H1 (cell line): ENCODE measurements around the gene DPF3. TPM values are rescaled to one million over a fixed set of nuclear protein-coding genes. Genes with fewer than 3 reads are reported as not detected.

Experiments
- CTCF ChIA-PET: fragments of 300-600 bp; sonication (Branson Sonifier 250); formaldehyde crosslinking; loops from one replicate; lab custom pipeline; 2021; ENCODE audit not compliant: partially characterized antibody; lab: Charles Lee
- POLR2A ChIA-PET: fragments of 300-600 bp; sonication (Branson Sonifier 250); formaldehyde crosslinking; loops from one replicate; lab custom pipeline; 2021; ENCODE audit warnings: inconsistent platforms; ENCODE audit not compliant: partially characterized antibody; lab: Charles Lee
- DNase-seq, 2 experiments: peaks; one replicate each; pipeline versions ENCODE4 v3.0.0 to v3.0.0-alpha.2; 2010 to 2022; ENCODE audit warnings: low spot score in 2 of 2, low read depth in 1 of 2, mixed read lengths in 1 of 2
- FAIRE-seq: peaks from 2 replicates; lab custom pipeline; 2011; peaks lifted over from hg19 to GRCh38; lab: Jason Lieb, UNC
- H2AFZ ChIP-seq: 2 replicates; pipeline ENCODE4 v1.8.1; 2012; ENCODE audit warnings: low read length, inconsistent platforms
- H2AK5ac ChIP-seq: 2 replicates; pipeline ENCODE4 v1.6.1; 2013; ENCODE audit warnings: low read depth, low read length
- H2BK120ac ChIP-seq: replicated peaks from 2 replicates; pipeline ENCODE3; 2013; ENCODE audit warnings: low read depth, low read length, inconsistent platforms
- H2BK12ac ChIP-seq: 2 replicates; pipeline ENCODE4 v1.6.1; 2013; ENCODE audit warnings: low read depth, low read length
- H2BK15ac ChIP-seq: 2 replicates; pipeline ENCODE4 v1.6.1; 2013; ENCODE audit warnings: low read length
- H2BK20ac ChIP-seq: 2 replicates; pipeline ENCODE4 v1.6.1; 2013; ENCODE audit warnings: low read length
- H2BK5ac ChIP-seq: 2 replicates; pipeline ENCODE4 v1.6.1; 2013; ENCODE audit warnings: low read depth, low read length
- H3K14ac ChIP-seq: 2 replicates; pipeline ENCODE4 v1.6.1; 2013; ENCODE audit warnings: inconsistent platforms; ENCODE audit not compliant: insufficient read length
- H3K18ac ChIP-seq: 2 replicates; pipeline ENCODE4 v1.6.1; 2013; ENCODE audit warnings: low read length; ENCODE audit errors: extremely low read depth
- H3K23ac ChIP-seq: 2 replicates; pipeline ENCODE4 v1.6.1; 2013; ENCODE audit warnings: inconsistent platforms; ENCODE audit not compliant: insufficient read length
- H3K23me2 ChIP-seq: 2 replicates; pipeline ENCODE4 v1.6.1; 2013; ENCODE audit warnings: low read depth, low read length
- H3K27ac ChIP-seq: 2 replicates; pipeline ENCODE4 v1.6.1; 2011; ENCODE audit warnings: low read depth, low read length, inconsistent platforms
- H3K27me3 ChIP-seq, 4 experiments: replicated peaks in 1 of 4; 1 replicate in 1 of 4; 2 replicates in 3 of 4; pipeline versions ENCODE4 v1.6.1 to v1.8.1; 2011 to 2013; ENCODE audit warnings: low read length in 3 of 4, mild to moderate bottlenecking in 3 of 4, inconsistent platforms in 2 of 4, mixed read lengths in 2 of 4, moderate library complexity in 1 of 4; ENCODE audit not compliant: control insufficient read depth in 3 of 4, insufficient read depth in 3 of 4; ENCODE audit errors: extremely low read depth in 1 of 4
- H3K36me3 ChIP-seq, 4 experiments: 2 replicates each; pipeline versions ENCODE4 v1.6.1 to v1.8.1; 2011 to 2013; ENCODE audit warnings: mild to moderate bottlenecking in 4 of 4, low read length in 3 of 4, moderate library complexity in 2 of 4, control low read depth in 1 of 4, inconsistent platforms in 1 of 4; ENCODE audit not compliant: insufficient read depth in 4 of 4, control insufficient read depth in 2 of 4
- H3K4ac ChIP-seq: replicated peaks from 2 replicates; pipeline ENCODE3; 2013; ENCODE audit warnings: low read length, low read depth, mixed read lengths, inconsistent platforms; ENCODE audit not compliant: insufficient read length
- H3K4me1 ChIP-seq, 4 experiments: replicated peaks in 1 of 4; 1 replicate in 1 of 4; 2 replicates in 3 of 4; pipeline versions ENCODE4 v1.6.1 to v1.8.1; 2011 to 2013; ENCODE audit warnings: low read length in 3 of 4, inconsistent platforms in 2 of 4, mixed read lengths in 1 of 4; ENCODE audit not compliant: insufficient read depth in 4 of 4, control insufficient read depth in 3 of 4
- H3K4me2 ChIP-seq, 2 experiments: 2 replicates each; pipeline versions ENCODE4 v1.6.1 to v1.8.1; 2011 to 2013; ENCODE audit warnings: low read depth in 2 of 2, low read length in 2 of 2, control low read depth in 1 of 2, inconsistent platforms in 1 of 2, mild to moderate bottlenecking in 1 of 2; ENCODE audit not compliant: insufficient read depth in 1 of 2
- H3K4me3 ChIP-seq, 4 experiments: fragments of 200-600, 300-600 bp in 1 of 4; sonication (generic), shearing (Covaris generic), sonication (Bioruptor Twin) in 1 of 4; 2 replicates each; pipeline versions ENCODE4 v1.5.1 to v1.8.1; 2011 to 2016; ENCODE audit warnings: low read length in 4 of 4, low read depth in 3 of 4, control low read depth in 2 of 4, inconsistent platforms in 2 of 4, mild to moderate bottlenecking in 2 of 4, mixed read lengths in 1 of 4, moderate library complexity in 1 of 4; ENCODE audit not compliant: insufficient read depth in 2 of 4; ENCODE audit errors: extremely low read depth in 1 of 4
- H3K56ac ChIP-seq: replicated peaks from 2 replicates; pipeline ENCODE3; 2013; ENCODE audit warnings: low read depth, mild to moderate bottlenecking, mixed read lengths, low read length, inconsistent platforms; ENCODE audit not compliant: insufficient read length
- H3K79me1 ChIP-seq: 2 replicates; pipeline ENCODE4 v1.6.1; 2013; ENCODE audit warnings: low read depth, low read length, control low read depth
- H3K79me2 ChIP-seq, 2 experiments: 2 replicates each; pipeline versions ENCODE4 v1.6.1 to v1.8.1; 2012 to 2013; ENCODE audit warnings: low read length in 2 of 2, mild to moderate bottlenecking in 2 of 2, inconsistent platforms in 1 of 2; ENCODE audit not compliant: insufficient read depth in 2 of 2, control insufficient read depth in 1 of 2
- H3K9ac ChIP-seq, 4 experiments: replicated peaks in 1 of 4; 1 replicate in 1 of 4; 2 replicates in 3 of 4; pipeline versions ENCODE4 v1.6.1 to v1.8.1; 2011 to 2013; ENCODE audit warnings: low read depth in 3 of 4, low read length in 3 of 4, control low read depth in 2 of 4, mild to moderate bottlenecking in 2 of 4, moderate library complexity in 2 of 4, inconsistent platforms in 1 of 4; ENCODE audit errors: extremely low read depth in 1 of 4
- H3K9me3 ChIP-seq, 2 experiments: 2 replicates each; pipeline versions ENCODE4 v1.6.1 to v1.8.1; 2012 to 2013; ENCODE audit warnings: mild to moderate bottlenecking in 2 of 2, moderate library complexity in 2 of 2, control low read depth in 1 of 2, inconsistent platforms in 1 of 2, low read depth in 1 of 2, low read length in 1 of 2, mixed read lengths in 1 of 2; ENCODE audit not compliant: insufficient read depth in 2 of 2
- H4K20me1 ChIP-seq, 2 experiments: replicated peaks in 1 of 2; 2 replicates each; pipeline versions ENCODE3 to v1.8.1; 2011 to 2013; ENCODE audit warnings: inconsistent platforms in 2 of 2, low read length in 2 of 2, mild to moderate bottlenecking in 1 of 2; ENCODE audit not compliant: insufficient read depth in 2 of 2, control insufficient read depth in 1 of 2
- H4K5ac ChIP-seq: 2 replicates; pipeline ENCODE4 v1.6.1; 2013; ENCODE audit warnings: low read length, low read depth, mixed read lengths, inconsistent platforms; ENCODE audit not compliant: insufficient read length
- H4K8ac ChIP-seq: 2 replicates; pipeline ENCODE4 v1.8.0; 2013; ENCODE audit warnings: mild to moderate bottlenecking, moderate library complexity, low read length, inconsistent platforms; ENCODE audit not compliant: insufficient read depth; ENCODE audit errors: extremely low read depth
- H4K91ac ChIP-seq: replicated peaks from 2 replicates; pipeline ENCODE3; 2013; ENCODE audit warnings: low read length, mixed read lengths, inconsistent platforms; ENCODE audit not compliant: insufficient read length
- BCL11A ChIP-seq, 2 experiments: IDR thresholded peaks; one replicate each; pipeline ENCODE4 v1.6.1; 2011; ENCODE audit warnings: low read depth in 2 of 2, low read length in 2 of 2, mild to moderate bottlenecking in 2 of 2
- EZH2 ChIP-seq: fragments of 200-600 bp; sonication (generic); IDR thresholded peaks from 2 replicates; pipeline ENCODE4 v1.7.1; 2012; ENCODE audit warnings: low read depth, mild to moderate bottlenecking, moderate library complexity, low read length, inconsistent platforms; ENCODE audit not compliant: severe bottlenecking
- GABPA ChIP-seq: IDR thresholded peaks from 2 replicates; pipeline ENCODE4 v1.6.1; 2011; ENCODE audit warnings: mild to moderate bottlenecking, low read length, moderate library complexity, borderline replicate concordance; ENCODE audit not compliant: insufficient read depth
- RFX5 ChIP-seq: IDR thresholded peaks from 2 replicates; pipeline ENCODE4 v1.6.1; 2011; ENCODE audit warnings: low read depth, low read length, improper control_type of control experiment, borderline replicate concordance
- SP1 ChIP-seq: IDR thresholded peaks from 2 replicates; pipeline ENCODE4 v1.6.1; 2011; ENCODE audit warnings: low read depth, low read length
- WGBS, 2 experiments: shearing (Covaris generic) in 1 of 2; methylation state at CpG; one replicate each; pipeline versions ENCODE4 v1.1.6 to v1.1.7; 2013 to 2015; ENCODE audit warnings: low lambda C conversion rate in 2 of 2, mixed read lengths in 2 of 2, inconsistent platforms in 1 of 2, low coverage in 1 of 2, missing lambda C conversion rate in 1 of 2; ENCODE audit not compliant: insufficient replicate concordance in 2 of 2, insufficient coverage in 1 of 2, insufficient read length in 1 of 2; ENCODE audit errors: extremely low coverage in 1 of 2, missing lambda C conversion rate in 1 of 2; 5-methylcytosine and 5-hydroxymethylcytosine counted together
- polyA plus RNA-seq, 7 experiments: library from polyadenylated mRNA; depleted of rRNA in 3 of 7; stranded (reverse) in 5 of 7; unstranded in 2 of 7; fragments of >200 nt in 5 of 7; fragments of 200-250 nt in 2 of 7; gene quantifications; 1 replicate in 5 of 7; 2 replicates in 1 of 7; 4 replicates in 1 of 7; pipeline versions ENCODE4 v1.2.1 to v1.2.3, GENCODE V29; 2011 to 2013; ENCODE audit warnings: missing spikeins in 2 of 7, mixed read lengths in 2 of 7
- total RNA-seq: library from RNA; stranded (reverse); fragmentation: NEBNext Ultra II Directional; extraction: Animal tissue kit (Norgen Biotek cat#: 25700); gene quantifications from 2 replicates; pipeline ENCODE4 v1.2.1, GENCODE V29; 2021

Gene DPF3
- total and polyA plus RNA-seq, 2 of the 8 experiments (the other 6 are each of a cell fraction or from before 2014, with no cell fraction given), result 0.19 TPM; not detected in 1

DNA sequence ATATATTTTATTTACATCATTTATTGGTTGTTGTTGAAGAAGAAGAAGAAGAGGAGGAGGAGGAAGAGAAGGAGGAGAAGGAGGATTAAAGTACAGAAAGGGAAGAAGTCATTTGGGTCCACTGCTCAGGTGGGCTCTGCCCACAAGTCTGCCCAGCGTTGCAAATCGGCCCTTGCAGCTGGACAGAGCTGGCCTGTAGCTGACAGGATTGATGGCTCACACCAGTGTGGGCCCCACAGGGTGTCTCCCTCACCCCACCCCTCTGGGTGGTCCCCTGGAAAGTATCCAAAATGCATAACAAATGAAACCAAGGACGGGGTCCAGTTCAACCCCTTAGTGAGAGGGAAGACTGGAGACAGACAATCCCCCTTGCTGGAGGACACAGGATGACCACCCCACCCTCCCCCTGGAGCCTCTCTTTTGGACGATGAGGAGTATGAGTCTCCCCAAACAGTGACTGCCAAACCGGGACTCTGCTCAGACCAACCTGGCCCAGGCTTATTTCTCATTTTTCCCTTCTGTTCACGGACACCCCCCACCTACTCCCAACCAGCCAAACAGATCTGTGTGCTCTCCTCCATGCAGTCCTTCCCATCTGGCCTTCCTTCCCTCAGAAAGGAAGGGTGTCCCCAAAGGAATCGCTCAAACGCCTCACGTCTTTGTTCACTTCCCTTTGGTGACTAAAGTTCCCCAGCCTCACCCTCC, 17.7 kb downstream of the DPF3 start:
- Histone ChIP-seq H2BK120ac (no peak overlapping the region), H3K18ac (peak overlapping the region; percentile 79; the same call in 1 of the 2 replicates), H3K27me3 (peaks cover 0 to 1% (median 0%) of the 10 kb centered on the region in 4 experiments; a peak in 1 of 7 replicates), H3K4me2 (peak overlapping the region; percentile 1 to 28; a peak in 2 of 4 replicates), H3K23me2 (no peaks in the 10 kb centered on the region), H4K20me1 (no peaks in the 10 kb centered on the region), H2BK15ac (no peak overlapping the region), H4K91ac (peak overlapping the region; percentile 13), H4K5ac (no peak overlapping the region), H3K9ac (no peak overlapping the region), H3K9me3 (peaks cover 7 to 8% of the 10 kb centered on the region in 2 experiments; a peak in 3 of 4 replicates), H3K79me1 (no peaks in the 10 kb centered on the region), H3K79me2 (no peaks in the 10 kb centered on the region), H2BK5ac (peak overlapping the region; percentile 82; the same call in 1 of the 2 replicates), H3K14ac (no peak overlapping the region), H3K4me3 (no peak overlapping the region), H3K4me1 (peaks cover 0 to 7% (median 4%) of the 10 kb centered on the region in 4 experiments; a peak in 4 of 7 replicates), H3K23ac (no peak overlapping the region), H4K8ac (no peak overlapping the region; the same call in 1 of the 2 replicates), H3K36me3 (no peaks in the 10 kb centered on the region), H3K4ac (no peak overlapping the region), H2AFZ (peak overlapping the region; percentile 7; the same call in 1 of the 2 replicates), H3K56ac (no peak overlapping the region), H3K27ac (no peak overlapping the region), H2AK5ac (no peak overlapping the region), H2BK12ac (peak overlapping the region; percentile 75; the same call in 1 of the 2 replicates), H2BK20ac (peak overlapping the region; percentile 48)
- FAIRE-seq, result no peak
- no peak for TF ChIP-seq BCL11A (IDR thresholded peaks at IDR 0.05; ENCODE audit: low read depth in 2 of 2, low read length in 2 of 2)
- no peak for TF ChIP-seq GABPA
- TF ChIP-seq SP1, result no peak
- no peak for TF ChIP-seq RFX5
- no peak for TF ChIP-seq EZH2
- DNase-seq, result no peak
- ChIA-PET CTCF (interaction anchor here (0.6 to 2.1 kb wide), 6 partner anchors 11 to 165 kb away, joined by 3 to 5 read pairs (median 4); partner anchors contain the start of gene DPF3), POLR2A (interaction anchor here (0.9 to 2.0 kb wide), 2 partner anchors 11 to 19 kb away, joined by 6 to 7 read pairs; no protein-coding TSS in a partner anchor)
- 82% methylated on average over 9 of the region's 9 CpGs; no CpG with 5 or more reads in 1 of the 2 experiments for WGBS, 2 experiments
